Stomach (tissue), 4 donors: ENCODE data around the gene TBC1D5.
"Not testable (repeated sequence)": the region's sequence is repeated elsewhere in the genome, so short reads cannot be mapped to it uniquely, and the experiment has no call there.

Source experiments
- CTCF ChIP-seq, 7 experiments: fragments of 450-650 bp in 4 of 7; fragments of 200-600 bp in 3 of 7; sonication (generic) in 3 of 7; IDR thresholded peaks; one replicate each; pipeline ENCODE4 v1.5.1; 2016 to 2019; ENCODE audit warnings: antibody characterized with exemption in 7 of 7, control low read depth in 2 of 7, mild to moderate bottlenecking in 1 of 7
- POLR2A ChIP-seq, 4 donors: fragments of 450-650 bp; IDR thresholded peaks; one replicate each; pipeline ENCODE4 v1.6.1; 2016; ENCODE audit warnings: antibody characterized with exemption in 4 of 4, control low read depth in 2 of 4, mild to moderate bottlenecking in 1 of 4, moderate library complexity in 1 of 4
- POLR2AphosphoS5 ChIP-seq, 3 donors: sonication (generic); formaldehyde crosslinking; IDR thresholded peaks; one replicate each; pipeline ENCODE4 v1.6.1; 2016; ENCODE audit warnings: antibody characterized with exemption in 3 of 3

- TF ChIP-seq CTCF, POLR2A, POLR2AphosphoS5 (IDR thresholded peaks at IDR 0.05): not testable (repeated sequence)
Measured at GRCh38 chr3:17693670-17693999, 48.8 kb downstream of the TBC1D5 start.
